HK-2 (cell line): Measurements from ENCODE around the gene PDGFC.

Experiments
- DNase-seq: peaks from one replicate; pipeline ENCODE4 v3.0.0-alpha.2; 2018; ENCODE audit not compliant: unreplicated experiment

Gene PDGFC

GRCh38 chr4:156974264-156974663, 2.7 kb upstream of the PDGFC start:
- DNase-seq, result no peak

GRCh38 chr4:156972379-156973015, 898 bp upstream of the PDGFC start:
- no peak for DNase-seq

DNA sequence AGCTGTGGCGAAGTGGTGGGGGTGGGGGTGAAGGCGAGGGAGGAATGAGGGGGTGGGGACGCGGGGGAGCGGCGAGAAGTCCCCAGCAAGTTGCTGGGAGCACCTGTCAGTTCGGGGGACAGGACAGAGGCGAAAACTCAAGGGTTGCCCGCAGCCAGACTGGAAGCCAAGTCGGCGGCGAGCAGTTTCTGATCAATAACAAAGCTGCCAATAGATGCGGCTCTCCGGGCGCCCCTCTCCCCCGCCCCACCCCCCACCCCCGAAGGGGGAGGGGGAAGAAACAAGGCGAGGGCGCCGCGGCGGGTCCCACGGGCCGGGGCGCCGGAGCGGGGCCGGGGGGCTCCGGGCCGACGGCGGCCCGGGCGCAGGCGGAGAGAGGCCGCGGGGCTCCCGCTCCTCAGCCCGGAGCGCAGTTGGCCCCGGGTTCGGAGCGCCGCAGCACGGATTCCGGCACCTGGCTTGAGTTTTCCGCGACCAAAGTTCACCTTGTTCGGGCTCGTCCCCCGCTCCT, 379 bp downstream of the PDGFC start:
- DNase-seq, result peak; percentile 50

DNA sequence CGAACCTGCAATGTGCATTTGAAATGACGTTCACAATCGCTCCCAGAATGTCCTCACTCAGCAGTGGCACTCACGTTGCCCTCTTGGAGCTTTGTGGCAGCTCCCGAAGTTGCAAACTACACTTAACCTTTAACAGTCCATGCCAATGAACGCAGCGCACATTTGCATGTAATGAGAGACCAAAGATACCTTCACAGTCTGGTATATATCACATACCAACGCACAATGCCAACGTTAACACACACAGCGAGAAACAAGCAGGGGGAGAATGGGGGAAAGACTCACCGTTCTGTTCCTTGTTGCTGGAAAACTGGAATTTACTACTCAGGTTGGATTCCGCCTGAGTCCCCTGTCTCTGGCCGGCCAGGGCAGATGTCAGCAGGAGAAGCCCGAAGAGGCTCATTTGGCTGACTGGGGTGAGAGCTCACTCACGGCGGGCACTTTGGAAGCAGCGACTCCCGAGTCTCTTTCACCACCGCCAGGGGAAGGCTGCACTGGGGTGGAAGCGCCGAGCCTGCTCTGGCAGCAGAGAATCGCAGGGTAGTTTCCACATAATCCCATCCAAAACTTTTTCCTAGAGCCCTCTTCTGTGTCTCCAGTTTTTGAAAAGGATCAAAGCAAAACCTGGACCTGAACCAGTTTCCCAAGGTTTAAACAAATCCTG, 966 bp downstream of the PDGFC start:
- peak; percentile 75 for DNase-seq

- no peak for DNase-seq
These were observed 1.7 kb downstream of the PDGFC start for GRCh38 chr4:156969911-156970310.

DNA sequence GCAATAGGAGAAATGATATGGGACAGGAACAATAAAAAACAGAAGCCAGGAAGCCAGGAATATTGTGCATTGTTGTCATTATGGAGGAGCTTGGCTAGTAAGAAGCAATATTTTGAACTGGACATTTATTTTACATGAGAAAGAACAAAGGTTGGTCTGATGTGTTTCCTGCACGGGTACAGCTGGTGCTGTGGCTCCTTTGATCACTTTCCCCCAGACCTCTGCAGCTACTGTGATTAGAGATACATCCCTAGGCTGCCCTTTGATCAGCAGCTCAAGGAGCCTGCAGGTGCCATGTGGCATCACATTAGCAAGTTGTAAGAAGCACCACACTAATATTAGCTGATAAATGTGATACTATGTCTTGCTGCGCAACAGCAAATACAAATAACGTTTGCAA, 2.5 kb downstream of the PDGFC start:
- DNase-seq, result no peak

- DNase-seq, result peak; percentile 76
These were observed 3.1 kb downstream of the PDGFC start for GRCh38 chr4:156968479-156968984.

DNA sequence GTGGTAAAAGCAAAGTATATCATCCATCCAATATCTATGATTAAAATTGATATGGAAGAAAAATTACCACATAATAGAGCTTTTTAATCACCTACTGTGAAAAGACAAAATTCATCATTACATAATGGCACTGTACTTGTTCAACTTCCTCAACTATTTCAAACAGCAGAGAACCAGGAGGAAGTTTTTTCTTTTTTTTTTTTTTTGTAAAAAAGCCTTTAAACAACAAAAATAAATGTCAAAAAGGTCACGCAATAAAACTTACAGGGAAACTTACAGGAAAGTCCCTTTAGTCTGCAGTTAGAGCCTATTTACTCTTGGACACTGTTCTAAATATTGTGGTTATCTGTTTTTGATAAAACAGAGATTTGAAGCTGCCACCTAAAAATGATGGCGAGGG, 4.8 kb downstream of the PDGFC start:
- DNase-seq, result no peak

DNA sequence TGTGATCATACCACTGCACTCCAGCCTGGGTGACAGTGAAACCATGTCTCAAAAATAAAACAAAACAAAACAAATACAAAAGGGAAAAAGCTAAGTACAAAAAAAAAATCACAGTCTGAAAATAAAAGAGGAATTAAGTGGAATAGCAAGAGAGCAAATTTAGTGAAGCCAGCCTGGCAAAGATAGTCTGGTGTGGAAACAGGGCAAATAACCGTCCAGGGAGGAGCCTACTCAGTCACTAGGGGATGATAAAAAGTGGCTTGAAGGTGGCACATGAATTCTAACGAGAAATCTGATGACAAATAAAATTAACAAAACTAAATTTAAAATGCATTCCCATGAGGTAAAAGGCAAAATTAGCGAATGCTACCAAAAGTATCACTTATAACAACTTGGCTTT, 8.2 kb downstream of the PDGFC start:
- no peak for DNase-seq

DNA sequence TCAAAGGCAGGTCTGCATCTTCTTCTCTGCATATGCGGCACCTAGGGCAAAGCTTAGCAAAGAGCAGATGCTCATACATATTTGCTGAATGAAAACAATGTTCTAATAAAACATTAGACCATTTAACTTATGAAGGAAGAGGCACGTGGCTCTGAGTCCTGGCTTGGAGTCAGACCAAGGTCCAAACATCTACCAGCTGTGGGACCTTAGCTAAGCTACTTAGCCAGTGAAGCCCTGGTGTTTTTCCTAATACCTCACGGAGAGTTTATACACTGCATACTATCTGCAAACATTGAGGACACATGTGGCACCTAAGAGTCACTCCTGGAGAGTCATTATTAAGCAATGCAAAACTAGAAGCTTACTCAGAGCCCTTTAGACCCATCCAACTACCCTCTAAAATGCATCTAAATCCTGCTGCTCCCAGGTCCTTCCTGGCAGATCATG, 9.0 kb downstream of the PDGFC start:
- no peak for DNase-seq

DNA sequence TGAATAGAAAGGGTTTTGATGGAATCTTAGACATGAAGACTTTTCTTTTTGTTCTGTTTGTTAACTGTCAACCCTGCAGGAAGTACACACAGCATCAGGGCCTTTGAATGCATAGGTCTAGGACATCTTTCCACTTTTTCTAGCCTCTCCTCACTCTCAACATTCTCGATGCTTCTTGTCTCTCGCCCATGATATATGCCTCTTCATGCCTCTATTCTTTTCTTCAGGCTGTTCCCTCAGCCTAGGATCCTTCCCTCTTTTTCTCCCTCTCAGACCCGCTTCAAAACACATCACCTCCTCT, 9.6 kb downstream of the PDGFC start:
- no peak for DNase-seq

- DNase-seq, result no peak
These were observed 10.2 kb downstream of the PDGFC start for GRCh38 chr4:156961196-156962057.

DNA sequence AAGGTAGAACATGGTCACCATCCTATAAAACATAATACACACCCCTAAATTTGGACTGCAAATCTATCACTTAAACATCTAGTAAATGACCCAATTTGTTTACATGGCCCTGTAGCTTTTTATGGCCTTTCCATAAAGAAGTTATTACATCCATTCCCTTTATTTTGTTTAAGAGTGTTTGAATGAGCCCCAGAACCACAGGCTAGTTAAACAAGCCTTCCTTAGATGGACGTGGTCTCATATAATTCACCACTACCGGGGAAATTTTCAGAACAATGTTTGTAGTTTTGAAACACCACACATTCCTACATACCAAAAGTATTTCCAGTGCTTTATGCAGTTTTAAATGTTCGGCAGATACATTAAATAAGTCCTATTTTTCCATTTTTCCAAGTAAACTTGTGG, 12.3 kb downstream of the PDGFC start:
- no peak for DNase-seq

GRCh38 chr4:156958276-156959074, 13.1 kb downstream of the PDGFC start:
- no peak for DNase-seq

DNA sequence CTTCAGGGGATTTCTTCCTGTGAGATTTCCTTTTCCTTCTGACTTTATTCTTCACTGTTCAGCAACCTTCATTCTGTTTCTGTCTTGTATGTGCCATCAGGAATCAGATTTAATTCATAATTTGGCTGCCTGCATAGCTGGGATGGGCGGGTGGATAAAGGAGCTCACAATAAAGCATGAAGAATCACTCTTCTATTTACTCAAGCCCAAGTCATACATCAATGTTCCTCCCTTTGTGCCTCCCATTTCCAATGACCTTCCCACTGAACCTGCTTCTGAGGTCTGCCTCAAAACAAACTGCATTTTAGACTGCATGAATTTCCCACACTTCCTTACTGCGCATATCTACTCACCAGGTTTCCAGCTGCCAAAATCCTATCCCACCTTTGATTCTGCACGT, 14.0 kb downstream of the PDGFC start:
- DNase-seq, result no peak

DNA sequence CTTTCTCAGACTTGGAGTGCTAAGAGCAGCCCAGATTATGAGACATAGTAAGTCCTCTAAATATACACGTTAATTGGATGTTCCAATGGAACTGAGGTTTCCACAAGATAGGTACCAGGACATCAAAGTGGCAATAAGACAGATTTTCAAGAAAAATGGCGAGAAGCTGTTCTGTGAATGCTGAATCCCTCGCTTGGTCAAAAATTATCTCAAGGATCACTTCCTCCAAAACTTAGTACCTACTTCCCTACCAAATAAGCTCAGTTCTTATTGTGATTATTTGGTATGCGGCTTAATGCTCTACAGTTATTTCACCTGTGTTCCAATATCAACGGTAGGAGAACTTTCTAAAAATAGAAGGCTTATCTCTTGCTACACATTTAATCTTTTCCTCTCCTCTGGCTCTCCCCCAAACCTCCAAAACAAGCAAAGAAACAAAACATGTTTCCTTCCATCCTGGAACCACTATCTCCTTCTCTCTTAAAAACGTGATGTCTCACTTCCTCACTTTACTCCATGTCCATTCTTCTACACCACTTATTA, 14.7 kb downstream of the PDGFC start:
- DNase-seq, result no peak

DNA sequence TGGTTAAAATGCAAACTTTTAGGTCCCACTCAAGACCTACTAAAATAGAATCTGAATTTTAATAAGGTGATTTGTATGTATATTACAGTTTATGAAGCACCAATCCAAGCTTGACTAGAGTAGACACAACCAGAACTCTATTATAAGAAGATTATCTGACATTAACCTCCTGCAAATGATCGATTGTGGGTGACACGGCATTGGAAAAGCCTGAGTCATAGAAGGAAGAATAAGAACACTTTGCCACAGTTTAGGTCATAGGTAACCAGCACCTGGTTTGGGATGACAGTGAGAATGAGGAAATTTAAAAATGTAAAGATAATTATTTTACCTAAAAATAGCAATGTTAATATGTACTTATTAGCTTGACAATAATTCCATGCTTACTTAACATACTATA, 15.2 kb downstream of the PDGFC start:
- no peak for DNase-seq

GRCh38 chr4:156954587-156954986, 17.0 kb downstream of the PDGFC start:
- DNase-seq, result no peak

- no peak for DNase-seq
These were observed 17.6 kb downstream of the PDGFC start for GRCh38 chr4:156953951-156954350.

DNA sequence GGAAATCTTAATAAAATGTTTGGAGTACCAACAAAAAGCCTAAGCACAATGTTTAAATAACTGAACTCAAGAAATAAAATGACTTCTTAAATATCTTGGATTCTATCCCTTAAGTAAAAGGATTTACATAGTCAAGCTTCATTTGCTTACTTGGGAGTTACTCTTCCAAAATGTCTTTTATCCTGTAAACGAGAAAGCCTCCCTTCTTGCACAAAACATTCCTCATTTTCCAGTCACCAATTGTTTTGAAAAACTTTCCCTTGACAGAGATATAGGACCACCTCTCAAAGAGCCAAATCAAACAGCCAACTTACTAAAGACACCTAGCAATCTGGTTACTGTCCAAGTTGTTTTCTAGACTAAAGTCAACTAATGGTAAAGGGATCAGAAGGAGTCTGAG, 18.6 kb downstream of the PDGFC start:
- no peak for DNase-seq

- DNase-seq, result no peak
These were observed 19.4 kb downstream of the PDGFC start for GRCh38 chr4:156952078-156952759.
